GM23338 (cell line): ENCODE measurements around the gene DUSP18. TPM values are rescaled to one million over a fixed set of nuclear protein-coding genes. Genes with fewer than 3 reads are reported as not detected.

Experiments
- ATAC-seq: fragments of 200-7000 bp; cut with Tn5 transposase; 3 replicates; pipeline ENCODE4 v1.9.1; 2020
- DNase-seq: peaks from one replicate; pipeline ENCODE4 v3.0.0-alpha.2; 2015; ENCODE audit warnings: low spot score
- H2AFZ ChIP-seq: fragments of 200-600 bp; sonication (generic); 2 replicates; pipeline ENCODE4 v1.8.0; 2016; ENCODE audit warnings: antibody characterized with exemption, mild to moderate bottlenecking, moderate library complexity
- H3F3A ChIP-seq: fragments of 200-600 bp; sonication (generic); replicated peaks from 2 replicates; pipeline ENCODE4 v1.8.0; 2017; ENCODE audit warnings: antibody characterized with exemption, mixed run types, low read depth
- H3K27ac ChIP-seq: fragments of 200-600 bp; sonication (generic); 2 replicates; pipeline ENCODE4 v1.6.1; 2016; ENCODE audit warnings: low read depth
- H3K27me3 ChIP-seq: fragments of 200-600 bp; sonication (generic); 2 replicates; pipeline ENCODE4 v1.8.0; 2016; ENCODE audit warnings: mild to moderate bottlenecking, mixed run types, moderate library complexity; ENCODE audit not compliant: insufficient read depth
- H3K36me3 ChIP-seq: fragments of 200-600 bp; sonication (generic); 2 replicates; pipeline ENCODE4 v1.8.0; 2016; ENCODE audit warnings: mild to moderate bottlenecking; ENCODE audit not compliant: insufficient read depth
- H3K4me1 ChIP-seq: fragments of 200-600 bp; sonication (generic); 2 replicates; pipeline ENCODE4 v1.8.0; 2016; ENCODE audit warnings: mild to moderate bottlenecking, moderate library complexity; ENCODE audit not compliant: insufficient read depth
- H3K4me2 ChIP-seq: fragments of 200-600 bp; sonication (generic); 2 replicates; pipeline ENCODE4 v1.7.1; 2017; ENCODE audit warnings: mixed run types
- H3K4me3 ChIP-seq: fragments of 200-600 bp; sonication (generic); 2 replicates; pipeline ENCODE4 v1.6.1; 2016; ENCODE audit warnings: mixed run types
- H3K79me2 ChIP-seq: fragments of 200-600 bp; sonication (generic); replicated peaks from 2 replicates; pipeline ENCODE4 v1.8.0; 2017; ENCODE audit warnings: mild to moderate bottlenecking; ENCODE audit not compliant: insufficient read depth
- H3K9me2 ChIP-seq: fragments of 200-600 bp; sonication (generic); 2 replicates; pipeline ENCODE4 v1.8.0; 2017; ENCODE audit not compliant: insufficient read depth
- H4K20me1 ChIP-seq: fragments of 200-600 bp; sonication (generic); replicated peaks from 2 replicates; pipeline ENCODE4 v1.8.0; 2017; ENCODE audit warnings: mild to moderate bottlenecking; ENCODE audit not compliant: insufficient read depth
- H3K27ac Mint-ChIP-seq: 2 replicates; pipeline ENCODE4 v1.8.0; 2020; ENCODE audit warnings: inconsistent platforms, mild to moderate bottlenecking, moderate library complexity, mixed read lengths
- H3K27me3 Mint-ChIP-seq: 3 replicates; pipeline ENCODE4 v1.8.0; 2022; ENCODE audit warnings: low read depth, mild to moderate bottlenecking, moderate library complexity, mixed read lengths, inconsistent platforms; ENCODE audit not compliant: insufficient read depth, poor library complexity
- H3K36me3 Mint-ChIP-seq: 3 replicates; pipeline ENCODE4 v1.8.0; 2021; ENCODE audit warnings: low read depth, mild to moderate bottlenecking, inconsistent platforms, moderate library complexity, mixed read lengths
- H3K4me1 Mint-ChIP-seq: 3 replicates; pipeline ENCODE4 v1.8.0; 2020; ENCODE audit warnings: mild to moderate bottlenecking, inconsistent platforms, mixed read lengths
- H3K4me3 Mint-ChIP-seq: 3 replicates; pipeline ENCODE4 v1.8.0; 2021; ENCODE audit warnings: moderate library complexity, mild to moderate bottlenecking, inconsistent platforms, mixed read lengths
- H3K9me3 Mint-ChIP-seq: 3 replicates; pipeline ENCODE4 v1.8.0; 2020; ENCODE audit warnings: moderate library complexity, mild to moderate bottlenecking, inconsistent platforms, mixed read lengths
- CREB1 ChIP-seq: fragments of 250-450 bp; sonication (Bioruptor Pico); IDR thresholded peaks from 2 replicates; pipeline ENCODE4 v1.5.0; 2020; ENCODE audit warnings: low read depth, mild to moderate bottlenecking, moderate library complexity
- CTCF ChIP-seq, 2 experiments: fragments of 200-600 bp in 1 of 2; sonication (generic) in 1 of 2; conservative IDR thresholded peaks; 2 replicates each; pipeline versions ENCODE4 v1.5.1 to v1.6.1; 2016 to 2017; ENCODE audit warnings: antibody characterized with exemption in 2 of 2, low read depth in 2 of 2, mild to moderate bottlenecking in 2 of 2, moderate library complexity in 1 of 2
- ETS1 ChIP-seq: IDR thresholded peaks from 2 replicates; pipeline ENCODE4 v1.6.1; 2016; ENCODE audit warnings: antibody characterized with exemption
- EZH2 ChIP-seq: fragments of 200-600 bp; sonication (generic); IDR thresholded peaks from one replicate; pipeline ENCODE4 v1.8.0; 2017; ENCODE audit warnings: antibody characterized with exemption, mild to moderate bottlenecking, low read depth; ENCODE audit not compliant: unreplicated experiment
- REST ChIP-seq: IDR thresholded peaks from one replicate; pipeline ENCODE4 v1.6.1; 2018; ENCODE audit warnings: antibody characterized with exemption; ENCODE audit not compliant: unreplicated experiment
- STAT1 ChIP-seq: IDR thresholded peaks from one replicate; pipeline ENCODE4 v1.6.1; 2016; ENCODE audit warnings: antibody characterized with exemption; ENCODE audit not compliant: unreplicated experiment
- ZNF462 ChIP-seq: fragments of 250-450 bp; sonication (Bioruptor Pico); IDR thresholded peaks from 2 replicates; pipeline ENCODE4 v1.5.0; 2020; ENCODE audit warnings: mild to moderate bottlenecking, moderate library complexity
- polyA plus RNA-seq: library from polyadenylated mRNA; unstranded; fragments of >200 nt; fragmentation: Nextera tagmentation; extraction: Ambion mirVana; gene quantifications from 2 replicates; pipeline ENCODE4 v1.2.1, GENCODE V29; 2016
- total RNA-seq: library from RNA; depleted of rRNA; stranded (reverse); fragments of >200 nt; shearing (Covaris generic); gene quantifications from 2 replicates; pipeline ENCODE4 v1.2.3, GENCODE V29; 2014

Gene DUSP18
- total and polyA plus RNA-seq, 2 experiments from 2014 or later = 2.2 to 2.7 TPM

- TF ChIP-seq CTCF (conservative IDR thresholded peaks at IDR 0.05; ENCODE audit: low read depth in 2 of 2) = no peak
- TF ChIP-seq REST = no peak
Measured at GRCh38 chr22:30646518-30647160, 21.0 kb downstream of the DUSP18 start (continued).

- Histone ChIP-seq H3K79me2 (no peaks in the 10 kb centered on the region), H3K27me3 (no peaks in the 10 kb centered on the region), H3K27ac (no peak overlapping the region), H3K4me2 (no peak overlapping the region), H2AFZ (no peak overlapping the region), H3K4me3 (no peak overlapping the region), H4K20me1 (no peaks in the 10 kb centered on the region), H3K36me3 (peaks cover 4% of the 10 kb centered on the region; the same call in 1 of the 2 replicates), H3K4me1 (no peaks in the 10 kb centered on the region), H3F3A (no peaks in the 10 kb centered on the region), H3K9me2 (no peaks in the 10 kb centered on the region)
- DNase-seq (no peak), ATAC-seq (peak; percentile 34; the same call in 2 of the 3 replicates)
- Mint-ChIP-seq H3K36me3 (peaks cover 14% of the 10 kb centered on the region), H3K9me3 (peaks cover 6% of the 10 kb centered on the region; the same call in 2 of the 3 replicates), H3K27ac (no peak overlapping the region), H3K27me3 (peaks cover 6% of the 10 kb centered on the region), H3K4me1 (peaks cover 9% of the 10 kb centered on the region), H3K4me3 (no peak overlapping the region; the same call in 2 of the 3 replicates)
- no peak for TF ChIP-seq STAT1
- TF ChIP-seq ETS1 = no peak
- TF ChIP-seq ZNF462 = no peak
- no peak for TF ChIP-seq EZH2
- no peak for TF ChIP-seq CREB1 (CRISPR knock-in tag)
Measured at GRCh38 chr22:30643055-30643875, 24.4 kb downstream of the DUSP18 start.
